GM21528 (cell line): ENCODE measurements around the gene NFU1.

Source experiments
- ATAC-seq: cut with Tn5 transposase; IDR thresholded peaks from one replicate; pipeline ENCODE4 v1.9.1; 2021; ENCODE audit warnings: mild to moderate bottlenecking, moderate library complexity; ENCODE audit not compliant: unreplicated experiment, low FRiP score

NFU1 gene

DNA sequence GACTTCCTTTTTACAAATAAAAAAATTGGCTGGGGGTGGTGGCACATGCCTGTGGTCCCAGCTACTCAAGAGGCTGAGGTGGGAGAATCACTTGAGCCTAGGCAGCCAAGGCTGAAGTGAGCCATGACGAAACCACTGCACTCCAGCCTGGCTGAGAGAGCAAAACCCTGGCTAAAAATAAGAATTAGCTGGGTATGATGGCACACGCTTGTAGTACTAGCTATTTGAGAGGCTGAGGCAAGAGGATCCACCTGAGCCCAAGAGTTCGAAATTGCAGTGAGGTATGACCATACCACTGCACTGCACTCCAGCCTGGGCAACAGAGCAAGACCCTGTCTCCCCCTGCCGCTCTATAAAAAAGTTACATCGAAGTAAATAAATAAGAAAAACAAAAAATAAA, 83.9 kb downstream of the NFU1 start:
- no peak for ATAC-seq

- no peak for ATAC-seq
These were observed 88.5 kb downstream of the NFU1 start for GRCh38 chr2:69348781-69349180.
